Trophoblast cell (in vitro differentiated cells and primary cell): Measurements from ENCODE around the gene TTLL11.
A peak's percentile ranks its signal among the peaks of the same experiment; 100 is the strongest.

Source experiments
- DNase-seq, 2 donors: peaks; one replicate each; pipeline ENCODE4 v3.0.0-alpha.2; 2016
- H2AFZ ChIP-seq: 2 replicates; pipeline ENCODE4 v1.6.1; 2013; ENCODE audit warnings: low read length, moderate library complexity, mild to moderate bottlenecking; ENCODE audit not compliant: insufficient read depth, poor library complexity
- H2AK5ac ChIP-seq: 2 replicates; pipeline ENCODE4 v1.6.1; 2013; ENCODE audit warnings: mild to moderate bottlenecking, low read length
- H2BK120ac ChIP-seq: 2 replicates; pipeline ENCODE4 v1.6.1; 2013; ENCODE audit warnings: low read length, mild to moderate bottlenecking, moderate library complexity; ENCODE audit not compliant: insufficient read depth, poor library complexity
- H2BK12ac ChIP-seq: 2 replicates; pipeline ENCODE4 v1.6.1; 2013; ENCODE audit warnings: mild to moderate bottlenecking, low read length, moderate library complexity
- H2BK5ac ChIP-seq: 2 replicates; pipeline ENCODE4 v1.6.1; 2013; ENCODE audit warnings: low read length, low read depth, moderate library complexity, mild to moderate bottlenecking; ENCODE audit not compliant: poor library complexity
- H3K14ac ChIP-seq: 2 replicates; pipeline ENCODE4 v1.6.1; 2013; ENCODE audit warnings: mild to moderate bottlenecking, low read length
- H3K18ac ChIP-seq: 2 replicates; pipeline ENCODE4 v1.6.1; 2013; ENCODE audit warnings: mild to moderate bottlenecking, low read length
- H3K23ac ChIP-seq: 2 replicates; pipeline ENCODE4 v1.6.1; 2013; ENCODE audit warnings: low read length
- H3K27ac ChIP-seq: 2 replicates; pipeline ENCODE4 v1.5.1; 2013; ENCODE audit warnings: low read depth, mild to moderate bottlenecking, inconsistent platforms, low read length, moderate library complexity
- H3K27me3 ChIP-seq: 2 replicates; pipeline ENCODE4 v1.6.1; 2013; ENCODE audit warnings: inconsistent platforms, mild to moderate bottlenecking, low read length, moderate library complexity; ENCODE audit not compliant: insufficient read depth
- H3K36me3 ChIP-seq, 2 experiments: 1 replicate in 1 of 2; 2 replicates in 1 of 2; pipeline ENCODE4 v1.6.1; 2013; ENCODE audit warnings: low read length in 2 of 2, mild to moderate bottlenecking in 2 of 2, moderate library complexity in 1 of 2; ENCODE audit not compliant: insufficient read depth in 2 of 2, control insufficient read depth in 1 of 2
- H3K4ac ChIP-seq: 2 replicates; pipeline ENCODE4 v1.6.1; 2013; ENCODE audit warnings: low read depth, mild to moderate bottlenecking, low read length, moderate library complexity
- H3K4me1 ChIP-seq, 2 experiments: 1 replicate in 1 of 2; 2 replicates in 1 of 2; pipeline ENCODE4 v1.6.1; 2013; ENCODE audit warnings: low read length in 2 of 2, mild to moderate bottlenecking in 2 of 2, moderate library complexity in 1 of 2; ENCODE audit not compliant: insufficient read depth in 2 of 2, control insufficient read depth in 1 of 2
- H3K4me2 ChIP-seq: 2 replicates; pipeline ENCODE4 v1.6.1; 2013; ENCODE audit warnings: inconsistent platforms, mild to moderate bottlenecking, low read length, moderate library complexity
- H3K4me3 ChIP-seq: 2 replicates; pipeline ENCODE4 v1.5.1; 2013; ENCODE audit warnings: mild to moderate bottlenecking, low read depth, low read length, inconsistent platforms
- H3K79me1 ChIP-seq: one replicate; pipeline ENCODE4 v1.6.1; 2013; ENCODE audit warnings: low read length
- H3K79me2 ChIP-seq: 2 replicates; pipeline ENCODE4 v1.6.1; 2013; ENCODE audit warnings: low read length, mild to moderate bottlenecking; ENCODE audit not compliant: control insufficient read depth, insufficient read depth, poor library complexity
- H3K9ac ChIP-seq: 2 replicates; pipeline ENCODE4 v1.6.1; 2013; ENCODE audit warnings: mild to moderate bottlenecking, low read length
- H3K9me3 ChIP-seq: 2 replicates; pipeline ENCODE4 v1.6.1; 2013; ENCODE audit warnings: low read depth, mild to moderate bottlenecking, control low read depth, inconsistent platforms, low read length; ENCODE audit not compliant: insufficient read depth
- H4K12ac ChIP-seq: 2 replicates; pipeline ENCODE4 v1.6.1; 2013; ENCODE audit warnings: low read depth, mild to moderate bottlenecking, low read length, moderate library complexity
- H4K8ac ChIP-seq: 2 replicates; pipeline ENCODE4 v1.6.1; 2013; ENCODE audit warnings: low read depth, mild to moderate bottlenecking, low read length, moderate library complexity
- H4K91ac ChIP-seq: one replicate; pipeline ENCODE4 v1.6.1; 2013; ENCODE audit warnings: low read depth, mild to moderate bottlenecking, low read length, moderate library complexity
- WGBS: extraction: QIAGEN DNeasy Blood & Tissue Kit; methylation state at CpG from one replicate; pipeline ENCODE4 v1.1.7; 2013; ENCODE audit warnings: missing lambda C conversion rate; ENCODE audit not compliant: insufficient read length, insufficient coverage; ENCODE audit errors: extremely low coverage; 5-methylcytosine and 5-hydroxymethylcytosine counted together

The TTLL11 gene

DNA sequence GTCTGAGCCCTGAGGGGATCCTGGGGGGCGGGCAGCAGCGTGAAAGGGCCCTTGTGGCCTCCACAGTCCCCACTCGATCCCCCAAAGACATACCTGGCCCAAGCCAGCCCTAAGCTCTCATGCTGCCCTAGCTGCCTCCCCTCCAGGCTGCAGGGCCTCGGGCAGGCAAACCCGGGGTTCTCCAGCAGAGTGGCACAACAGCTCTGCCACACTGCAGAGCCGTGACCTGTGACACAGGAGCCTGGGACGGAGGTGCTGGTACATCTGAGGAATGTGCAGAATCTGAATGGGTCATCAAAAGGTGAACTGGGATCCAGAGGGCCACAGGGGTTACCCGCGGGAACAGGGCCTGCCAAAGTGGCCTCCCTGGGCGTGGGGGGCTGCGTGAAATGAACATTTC lies 278.5 kb downstream of the TTLL11 start:
- Histone ChIP-seq H3K4me2 (no peak overlapping the region), H4K12ac (no peak overlapping the region), H3K9me3 (peaks cover 2% of the 10 kb centered on the region), H3K18ac (no peak overlapping the region), H3K14ac (no peak overlapping the region), H2BK120ac (no peak overlapping the region), H3K27me3 (no peaks in the 10 kb centered on the region), H3K23ac (no peak overlapping the region), H4K91ac (no peak overlapping the region), H3K4me1 (peaks cover 6 to 13% of the 10 kb centered on the region in 2 experiments), H3K27ac (no peak overlapping the region), H3K4ac (no peak overlapping the region), H3K79me1 (no peaks in the 10 kb centered on the region), H2AFZ (no peak overlapping the region), H3K36me3 (no peaks in the 10 kb centered on the region), H4K8ac (no peak overlapping the region), H2BK12ac (no peak overlapping the region), H2BK5ac (no peak overlapping the region), H2AK5ac (no peak overlapping the region), H3K79me2 (no peaks in the 10 kb centered on the region), H3K9ac (no peak overlapping the region), H3K4me3 (no peak overlapping the region)
- DNase-seq = peak; percentile 50 to 61
- no CpG with 5 or more reads among the region's 11 CpGs for WGBS

DNA sequence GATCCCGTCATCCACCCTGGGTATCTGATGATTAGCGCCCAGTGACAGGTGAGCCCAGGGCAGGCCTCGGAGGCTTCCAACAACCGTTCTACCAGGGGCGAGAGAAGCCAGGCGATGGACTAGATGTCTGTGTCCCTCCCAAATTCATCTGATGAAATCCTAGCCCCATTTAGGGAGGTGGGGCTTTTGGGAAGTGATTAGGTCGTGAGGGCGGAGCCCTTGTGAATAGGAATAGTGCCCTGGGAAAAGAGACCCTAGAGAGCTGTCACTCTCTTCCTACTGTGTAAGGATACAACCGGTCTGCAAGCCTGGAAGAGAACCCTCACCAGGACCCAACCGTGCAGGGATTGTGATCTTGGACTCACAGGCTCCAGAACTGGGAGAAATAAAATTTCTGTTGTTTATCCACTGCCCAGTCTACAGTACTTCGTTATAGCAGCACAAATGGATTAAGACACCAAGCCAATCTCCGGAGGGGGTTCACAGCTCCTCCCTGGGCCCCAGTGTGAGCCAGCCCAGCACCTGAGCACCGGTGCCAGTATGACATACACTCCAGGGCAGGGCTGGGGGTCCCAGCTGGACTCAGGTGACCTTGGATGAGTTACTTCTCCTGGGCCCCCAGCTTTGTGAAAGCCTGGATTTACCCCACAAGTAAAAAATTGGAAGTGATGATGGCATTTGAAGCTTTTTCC lies 279.4 kb downstream of the TTLL11 start:
- Histone ChIP-seq H3K14ac (no peak overlapping the region), H4K91ac (no peak overlapping the region)

DNA sequence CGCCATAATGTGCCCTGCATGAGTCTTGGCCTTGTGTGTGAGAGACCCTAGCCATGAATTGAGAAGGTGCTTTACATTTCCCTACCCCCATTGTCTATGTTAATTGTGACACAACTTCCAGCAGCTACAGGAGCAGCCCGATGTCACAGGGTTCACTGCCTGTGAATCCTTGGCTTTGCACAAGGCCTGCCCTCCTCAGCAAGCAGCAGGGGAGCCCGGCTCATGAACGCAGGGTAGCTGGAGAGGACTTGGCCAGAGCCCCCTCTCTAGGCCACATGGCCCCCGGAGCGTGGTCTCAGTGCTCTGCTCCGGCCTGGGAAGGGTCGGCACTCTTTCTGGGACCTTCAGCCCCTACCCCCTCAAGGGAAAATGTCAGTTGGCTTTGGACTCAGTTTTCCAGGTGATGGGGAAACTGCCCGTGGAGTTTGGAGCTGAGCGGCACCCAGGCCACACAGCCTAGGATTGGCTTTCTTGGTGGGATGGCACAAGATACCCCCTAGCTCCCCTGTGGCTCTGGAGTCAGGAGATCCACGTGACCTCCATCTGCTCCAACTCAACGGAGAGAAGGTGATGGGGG lies 280.9 kb downstream of the TTLL11 start:
- H3K36me3 ChIP-seq = no peaks in the 10 kb centered on the region
- no CpG with 5 or more reads among the region's 12 CpGs for WGBS
- H2BK120ac ChIP-seq = no peak overlapping the region
- no peaks in the 10 kb centered on the region for H3K79me2 ChIP-seq
- no peak overlapping the region for H4K91ac ChIP-seq
- H3K4ac ChIP-seq = no peak overlapping the region
- H3K18ac ChIP-seq = no peak overlapping the region
- H3K9me3 ChIP-seq = peaks cover 2% of the 10 kb centered on the region
- H2AFZ ChIP-seq = no peak overlapping the region
- H3K23ac ChIP-seq = no peak overlapping the region
- H3K4me3 ChIP-seq = no peak overlapping the region
- H3K27ac ChIP-seq = no peak overlapping the region
- H3K4me2 ChIP-seq = no peak overlapping the region
- DNase-seq = no peak
- no peak overlapping the region for H2AK5ac ChIP-seq
- H3K27me3 ChIP-seq = no peaks in the 10 kb centered on the region
- H4K8ac ChIP-seq = no peak overlapping the region
- no peak overlapping the region for H4K12ac ChIP-seq
- no peak overlapping the region for H2BK5ac ChIP-seq
- H3K9ac ChIP-seq = no peak overlapping the region
- H3K14ac ChIP-seq = no peak overlapping the region
- no peaks in the 10 kb centered on the region for H3K79me1 ChIP-seq
- no peak overlapping the region for H2BK12ac ChIP-seq
- peaks cover 6 to 13% of the 10 kb centered on the region in 2 experiments for H3K4me1 ChIP-seq

More for the DNA sequence above, 279.4 kb downstream of the TTLL11 start:
- no peaks in the 10 kb centered on the region for H3K79me1 ChIP-seq
- H4K8ac ChIP-seq = no peak overlapping the region
- WGBS = no CpG with 5 or more reads among the region's 13 CpGs
- H3K4me1 ChIP-seq = peaks cover 6 to 13% of the 10 kb centered on the region in 2 experiments
- no peak overlapping the region for H2AK5ac ChIP-seq
- H3K9ac ChIP-seq = no peak overlapping the region
- H2BK5ac ChIP-seq = no peak overlapping the region
- no peaks in the 10 kb centered on the region for H3K79me2 ChIP-seq
- H3K4me2 ChIP-seq = no peak overlapping the region
- H3K9me3 ChIP-seq = peaks cover 2% of the 10 kb centered on the region
- H3K23ac ChIP-seq = no peak overlapping the region
- no peak overlapping the region for H3K4me3 ChIP-seq
- H2BK12ac ChIP-seq = no peak overlapping the region
- H3K27me3 ChIP-seq = no peaks in the 10 kb centered on the region
- H3K18ac ChIP-seq = no peak overlapping the region
- no peak overlapping the region for H2BK120ac ChIP-seq
- no peaks in the 10 kb centered on the region for H3K36me3 ChIP-seq
- H2AFZ ChIP-seq = no peak overlapping the region
- no peak overlapping the region for H4K12ac ChIP-seq
- H3K27ac ChIP-seq = no peak overlapping the region
- H3K4ac ChIP-seq = no peak overlapping the region
- no peak for DNase-seq

DNA sequence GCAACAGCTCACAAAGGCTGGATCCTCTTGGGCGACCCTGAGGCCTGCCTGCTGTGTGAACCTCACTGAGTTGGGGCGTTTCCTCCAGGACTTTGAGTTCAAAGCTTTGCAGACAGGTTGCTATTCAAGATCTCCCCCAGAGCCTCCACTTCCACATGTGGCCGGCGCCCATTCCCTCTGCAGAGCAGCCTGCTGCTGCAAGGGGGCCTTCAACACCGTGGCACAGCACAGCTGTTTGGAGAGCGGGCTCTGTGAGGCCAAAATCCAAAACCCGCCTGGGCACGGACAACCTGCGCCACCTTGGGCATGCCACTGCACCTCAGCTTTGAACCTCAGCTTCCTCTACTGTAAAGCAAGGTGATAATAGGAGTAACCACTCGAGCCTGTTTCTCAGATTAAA lies 281.4 kb downstream of the TTLL11 start:
- Histone ChIP-seq H4K91ac (no peak overlapping the region), H3K36me3 (no peaks in the 10 kb centered on the region), H3K9me3 (peaks cover 2% of the 10 kb centered on the region), H2BK5ac (no peak overlapping the region), H3K79me1 (no peaks in the 10 kb centered on the region), H2AFZ (no peak overlapping the region), H2BK12ac (no peak overlapping the region), H3K4me3 (no peak overlapping the region), H3K27me3 (no peaks in the 10 kb centered on the region), H3K79me2 (no peaks in the 10 kb centered on the region), H3K18ac (no peak overlapping the region), H2BK120ac (no peak overlapping the region), H3K4ac (no peak overlapping the region), H4K12ac (no peak overlapping the region), H3K4me2 (no peak overlapping the region), H4K8ac (no peak overlapping the region), H2AK5ac (no peak overlapping the region), H3K4me1 (peaks cover 6 to 13% of the 10 kb centered on the region in 2 experiments), H3K27ac (no peak overlapping the region), H3K14ac (no peak overlapping the region), H3K23ac (no peak overlapping the region), H3K9ac (no peak overlapping the region)
- no peak for DNase-seq
- no CpG with 5 or more reads among the region's 10 CpGs for WGBS
